Measurements from ENCODE around the gene GTF2F1.

GTF2F1 gene

DNA sequence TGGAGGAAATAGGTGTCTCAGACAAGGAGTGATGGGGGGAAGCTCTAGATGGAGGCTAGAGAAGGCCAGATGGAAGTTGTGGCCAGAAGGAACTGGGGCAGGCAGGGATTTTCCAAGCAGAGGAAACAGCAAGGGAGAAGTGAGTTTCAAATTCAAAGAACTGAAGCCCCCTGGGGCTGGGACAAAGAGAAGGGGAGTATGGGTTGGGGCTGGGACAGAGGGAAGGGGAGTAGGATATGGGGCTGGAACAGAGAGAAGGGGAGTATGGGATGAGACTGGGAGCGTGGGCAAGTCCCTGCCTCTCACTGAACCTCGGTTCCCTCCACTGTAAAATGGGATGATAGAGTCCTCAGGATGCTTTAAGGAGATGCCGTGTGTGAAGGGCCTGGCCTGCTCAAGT is 1.9 kb upstream of the GTF2F1 start:
- no peak overlapping the region for H3K4me3 ChIP-seq (ENCODE audit: low read length)
- no peak for TF ChIP-seq CTCF (IDR thresholded peaks at IDR 0.05; ENCODE audit: insufficient read depth, low read depth, low read length, missing control alignments)
- no peak for DNase-seq (ENCODE audit: low read depth)

DNA sequence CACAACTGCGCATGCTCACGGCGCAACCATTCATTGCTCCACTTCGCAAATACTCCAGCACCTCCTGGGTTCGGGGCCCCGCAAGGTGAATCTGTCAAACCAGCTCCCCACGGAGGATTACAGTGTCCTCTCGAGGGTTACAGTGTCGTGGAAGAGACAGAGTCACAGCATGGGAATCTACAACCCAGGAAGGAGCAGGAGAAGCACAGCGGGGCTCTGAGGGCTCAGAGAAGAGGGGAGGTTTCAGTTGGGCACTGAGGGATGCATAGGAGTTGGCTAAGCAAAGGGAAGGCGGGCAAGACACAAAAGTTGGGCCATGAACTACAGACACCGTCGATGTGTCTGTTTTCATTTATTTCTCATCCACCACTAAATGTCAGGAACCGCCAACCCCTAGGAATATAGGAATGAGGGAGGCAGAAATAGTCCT is 1.0 kb upstream of the GTF2F1 start:
- DNase-seq (ENCODE audit: low read depth): no peak
- no peak for TF ChIP-seq CTCF (IDR thresholded peaks at IDR 0.05; ENCODE audit: insufficient read depth, low read depth, low read length, missing control alignments)
- H3K4me3 ChIP-seq (ENCODE audit: low read length): peak overlapping the region; percentile 91

DNA sequence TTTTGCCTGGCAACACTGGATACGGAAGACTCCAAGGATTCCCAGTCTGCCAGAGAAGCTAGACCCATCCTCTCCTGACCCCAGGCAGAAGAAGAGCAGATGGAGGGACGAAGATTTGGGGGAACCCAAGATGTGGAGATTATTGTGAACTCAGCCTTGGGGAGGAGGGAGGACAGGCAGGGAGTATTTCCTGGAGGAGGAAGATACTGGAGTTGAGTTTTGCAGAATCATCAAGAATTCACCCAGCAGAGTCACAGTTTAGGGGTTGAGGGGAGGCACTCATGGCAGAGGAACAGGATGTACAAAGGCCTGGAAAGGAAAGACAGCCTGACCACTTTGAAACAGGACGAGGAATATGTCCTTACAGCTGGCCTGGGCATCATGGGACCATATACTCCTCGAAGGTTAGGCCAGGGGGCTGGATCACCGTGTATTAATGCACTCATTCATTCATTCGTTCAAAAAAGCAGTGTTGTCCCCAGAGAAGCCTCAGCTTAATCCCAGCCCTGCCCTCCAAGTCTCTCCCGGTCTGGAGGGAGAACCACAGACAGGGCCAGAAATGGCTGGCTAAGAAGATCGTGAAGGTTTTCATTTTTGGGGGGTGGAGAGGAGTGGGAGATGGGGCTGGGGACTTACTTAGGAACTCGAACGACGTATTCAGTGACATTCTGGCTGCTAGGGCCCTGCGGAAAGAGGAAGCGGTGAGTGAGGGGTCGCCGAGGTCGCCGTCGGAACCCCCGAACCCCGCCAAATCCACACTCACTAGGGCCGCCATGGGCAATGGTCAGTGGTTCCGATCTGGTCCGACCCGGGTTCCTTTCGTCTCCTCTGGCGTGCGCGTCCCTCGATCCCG is 517 bp downstream of the GTF2F1 start:
- H3K4me3 ChIP-seq (ENCODE audit: low read length): peak overlapping the region; percentile 91
- no peak for DNase-seq (ENCODE audit: low read depth)
- TF ChIP-seq CTCF (IDR thresholded peaks at IDR 0.05; ENCODE audit: insufficient read depth, low read depth, low read length, missing control alignments): no peak

GRCh38 chr19:6387372-6387771 is 5.6 kb downstream of the GTF2F1 start:
- no peak for TF ChIP-seq CTCF (IDR thresholded peaks at IDR 0.05; ENCODE audit: insufficient read depth, low read depth, low read length, missing control alignments)
- H3K4me3 ChIP-seq (ENCODE audit: low read length): no peak overlapping the region
- no peak for DNase-seq (ENCODE audit: low read depth)

GRCh38 chr19:6384381-6384780 is 8.6 kb downstream of the GTF2F1 start:
- no peak overlapping the region for H3K4me3 ChIP-seq (ENCODE audit: low read length)
- TF ChIP-seq CTCF (IDR thresholded peaks at IDR 0.05; ENCODE audit: insufficient read depth, low read depth, low read length, missing control alignments): no peak
- no peak for DNase-seq (ENCODE audit: low read depth)

GRCh38 chr19:6383188-6383587 is 9.8 kb downstream of the GTF2F1 start:
- no peak for DNase-seq (ENCODE audit: low read depth)
- TF ChIP-seq CTCF (IDR thresholded peaks at IDR 0.05; ENCODE audit: insufficient read depth, low read depth, low read length, missing control alignments): no peak
- H3K4me3 ChIP-seq (ENCODE audit: low read length): no peak overlapping the region

All from epithelial cell of esophagus (primary cell).